ENCODE data around the gene WWOX. TPM values are rescaled to one million over a fixed set of nuclear protein-coding genes. Genes with fewer than 3 reads are reported as not detected.

The WWOX gene
- polyA plus RNA-seq, 3 donors, result 40.3 to 43.7 (median 41.5) TPM

DNA sequence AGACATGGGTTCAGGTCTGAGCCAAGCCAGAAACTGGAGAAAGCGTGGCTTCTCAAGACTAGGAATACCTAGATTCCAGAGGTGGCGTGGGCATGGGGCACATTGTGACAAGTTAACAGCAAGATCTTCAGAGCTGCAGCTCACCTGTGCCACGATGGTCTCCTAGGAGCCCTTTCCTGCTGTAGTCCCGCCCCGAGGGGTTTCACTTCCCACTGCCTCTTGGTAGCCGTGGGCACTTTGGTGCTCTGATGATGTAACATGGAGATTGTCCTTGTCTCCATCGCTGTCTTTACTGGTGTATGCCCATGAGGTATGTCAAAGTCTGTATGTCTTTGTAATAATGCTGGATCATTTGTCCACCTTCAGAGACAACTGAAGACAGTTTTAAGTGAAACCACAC is 89.7 kb downstream of the WWOX start:
- no peak for DNase-seq (ENCODE audit: low read depth in 3 of 3, low spot score in 2 of 3)

DNA sequence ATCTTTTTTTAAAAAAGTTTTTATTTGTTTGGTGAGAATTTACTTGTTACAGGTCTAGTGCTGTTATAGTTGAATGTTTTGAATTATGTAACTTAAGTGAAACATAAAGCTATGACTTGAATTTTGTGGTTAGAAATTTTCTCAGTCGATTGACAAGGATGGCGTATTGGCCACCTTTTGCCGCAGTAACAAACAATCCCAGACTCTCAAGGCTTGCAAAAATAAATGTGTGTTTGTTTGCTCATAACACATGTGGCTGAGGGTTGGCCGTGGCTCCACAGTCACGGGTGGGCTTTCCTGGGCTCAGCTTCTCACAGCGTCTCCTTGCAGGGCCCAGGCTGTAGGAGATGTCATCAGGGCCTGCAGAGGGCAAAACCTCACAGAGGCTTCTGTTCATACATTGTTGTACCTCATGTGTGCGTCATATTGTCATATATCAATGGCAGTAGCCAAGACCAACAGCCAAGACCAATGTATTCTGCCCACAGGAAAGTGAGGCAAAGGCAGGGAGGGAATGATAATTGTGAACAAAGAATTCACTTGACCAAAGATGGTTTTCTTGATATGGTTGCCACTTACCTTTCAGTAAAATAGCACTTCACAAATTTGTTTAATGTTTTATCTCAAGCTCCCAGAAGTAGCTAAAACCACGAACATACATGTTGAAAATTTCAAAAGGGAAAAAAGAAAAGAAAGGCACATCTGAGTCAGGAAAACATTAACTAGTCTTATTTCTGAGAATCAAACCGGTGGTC is 93.5 kb downstream of the WWOX start:
- DNase-seq (ENCODE audit: low read depth in 3 of 3, low spot score in 2 of 3), result no peak

DNA sequence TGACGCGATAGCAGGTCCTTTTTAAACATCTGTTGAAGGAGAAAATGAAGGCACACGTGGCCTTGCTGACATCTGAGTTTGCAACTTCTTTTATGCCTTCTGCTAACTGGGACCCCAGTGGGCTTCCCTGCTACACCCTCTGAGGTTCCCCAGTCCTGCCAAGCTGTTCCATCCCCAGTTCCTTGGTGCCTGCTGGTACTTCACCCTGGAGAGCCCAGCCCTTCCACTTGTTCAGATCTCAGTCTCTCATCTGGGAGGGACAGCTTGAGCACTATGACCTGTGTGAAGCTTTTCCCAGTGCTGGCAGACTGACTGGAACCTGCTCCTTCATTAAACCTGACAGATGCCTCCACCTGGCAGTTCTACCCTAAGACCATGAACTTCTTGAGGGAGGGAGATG is 95.5 kb downstream of the WWOX start:
- no peak for DNase-seq (ENCODE audit: low read depth in 3 of 3, low spot score in 2 of 3)

DNA sequence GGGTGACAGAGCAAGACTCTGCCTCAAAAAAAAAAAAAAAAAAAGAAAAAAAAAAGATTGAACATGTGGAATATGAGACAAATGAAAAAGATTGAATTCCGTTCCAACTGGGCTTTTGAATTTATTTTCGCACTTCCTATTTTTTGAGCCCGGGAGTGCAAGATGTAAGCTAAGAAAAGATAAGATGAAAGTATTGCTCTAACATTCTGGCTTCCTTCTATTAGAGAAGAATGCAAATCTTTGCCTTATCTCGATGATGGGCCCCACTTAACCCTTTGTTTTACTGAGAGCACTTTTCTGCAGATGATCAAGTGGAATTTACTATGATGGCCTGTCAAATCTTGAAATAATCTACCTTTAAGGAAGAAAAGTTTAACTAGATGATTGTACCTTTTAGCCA is 96.3 kb downstream of the WWOX start:
- DNase-seq (ENCODE audit: low read depth in 3 of 3, low spot score in 2 of 3), result no peak

DNA sequence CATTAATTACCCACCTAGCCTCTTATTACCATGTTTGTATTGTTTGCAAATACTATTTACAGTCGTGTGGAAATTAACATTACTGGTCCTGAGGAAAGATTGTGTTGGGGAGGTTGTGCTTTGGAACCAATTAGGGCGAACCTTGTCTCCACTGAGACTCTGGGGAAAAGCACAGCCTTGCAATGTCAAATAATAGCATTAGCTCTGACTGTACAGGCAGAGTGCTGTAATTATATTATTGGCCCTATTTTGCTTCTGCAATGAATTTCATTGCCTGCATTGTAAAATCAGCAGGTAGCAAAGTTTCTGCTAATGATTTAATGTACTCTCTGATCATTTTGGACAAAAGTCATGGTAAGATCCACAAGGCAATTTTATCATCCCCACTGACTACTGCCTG is 97.0 kb downstream of the WWOX start:
- DNase-seq (ENCODE audit: low read depth in 3 of 3, low spot score in 2 of 3), result no peak

DNA sequence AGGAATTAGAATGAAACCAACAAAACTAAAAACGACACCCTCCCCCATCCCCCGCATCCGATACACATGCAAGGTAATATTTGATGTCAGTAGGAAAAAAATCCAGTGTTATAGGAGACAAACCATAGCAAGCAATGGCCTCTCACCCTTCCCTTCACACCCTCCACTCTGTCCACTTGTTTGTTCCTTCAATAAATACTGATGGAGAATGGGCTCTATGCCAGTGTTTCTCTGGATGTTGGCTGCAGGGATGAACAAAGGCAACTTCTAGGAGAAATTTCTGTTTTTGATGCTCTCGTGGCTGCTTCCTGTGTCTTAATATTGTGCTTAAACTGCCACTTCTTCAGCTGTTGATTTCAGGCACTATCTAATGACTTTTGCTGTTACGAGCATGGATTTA is 98.8 kb downstream of the WWOX start:
- DNase-seq (ENCODE audit: low read depth in 3 of 3, low spot score in 2 of 3), result no peak

DNA sequence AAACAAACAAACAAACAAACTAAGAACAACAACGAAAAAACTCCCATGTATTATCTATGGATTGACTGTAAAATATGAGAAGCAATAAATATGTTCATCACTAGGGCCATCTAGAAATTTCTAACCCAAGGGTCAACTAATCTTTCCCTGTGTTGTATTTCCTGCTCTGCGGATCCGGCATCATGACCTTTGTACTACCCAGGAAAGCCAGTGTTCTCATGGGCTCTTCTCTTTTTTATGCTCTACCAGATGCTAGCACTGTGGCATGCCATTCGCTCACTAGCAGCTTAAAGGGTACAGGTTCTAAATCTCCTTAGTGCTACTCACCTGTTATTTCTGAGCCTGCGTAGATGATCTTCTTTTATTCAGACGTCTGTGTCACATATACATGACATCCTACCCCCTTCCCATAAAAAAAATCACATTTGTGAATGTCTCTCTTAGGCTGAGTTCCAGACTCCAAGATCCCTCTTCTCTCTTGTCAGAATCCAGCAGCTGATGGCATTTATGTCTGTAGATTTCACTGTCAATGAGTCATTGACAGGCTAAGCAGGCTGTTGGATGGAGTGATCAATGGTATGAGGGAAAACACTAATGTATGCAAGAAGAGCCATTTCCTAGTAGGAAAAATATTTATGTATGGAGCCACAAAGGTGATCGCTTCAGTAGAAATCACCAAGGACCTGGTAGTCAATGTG is 100.0 kb downstream of the WWOX start:
- DNase-seq (ENCODE audit: low read depth in 3 of 3, low spot score in 2 of 3), result no peak

DNA sequence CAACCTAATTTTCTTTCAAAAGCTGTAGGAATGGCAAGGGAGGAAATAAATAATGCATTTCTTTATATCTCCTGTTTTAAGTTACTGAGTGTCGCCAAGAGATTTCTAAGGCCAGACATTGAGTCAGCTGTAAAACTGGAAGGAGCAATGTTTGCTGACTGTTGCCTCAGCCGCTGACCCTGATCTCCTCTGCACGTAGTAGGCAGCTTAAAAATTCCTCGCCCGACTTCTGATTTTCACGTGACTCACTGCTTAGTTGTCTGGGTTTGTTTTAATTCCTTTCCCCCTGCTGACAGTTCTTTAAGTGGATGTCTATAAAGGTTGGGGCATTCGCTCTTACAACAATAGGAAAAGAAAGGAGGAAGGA is 100.6 kb downstream of the WWOX start:
- no peak for DNase-seq (ENCODE audit: low read depth in 3 of 3, low spot score in 2 of 3)

DNA sequence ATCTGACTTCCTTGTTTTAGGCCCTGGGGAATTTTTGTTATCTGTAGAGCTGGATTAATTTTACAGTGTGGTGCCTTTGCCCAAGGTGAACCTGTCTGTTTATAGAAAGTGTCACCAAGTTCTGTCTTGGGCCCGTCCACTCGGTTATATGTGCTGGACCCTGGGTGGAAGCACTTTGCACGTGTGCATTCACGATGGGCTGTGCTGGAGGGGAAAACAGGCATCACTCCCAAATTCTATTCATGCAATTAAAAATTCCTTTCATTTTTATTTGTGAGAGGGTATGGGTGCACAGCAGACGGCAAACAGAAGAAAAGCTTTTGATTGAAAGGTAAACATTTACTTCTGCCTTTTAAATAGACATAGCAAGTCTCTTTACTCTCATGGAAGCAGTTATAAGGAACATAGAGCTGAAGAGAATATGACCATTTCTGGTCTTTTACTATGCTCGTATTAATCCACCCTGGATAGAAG is 101.2 kb downstream of the WWOX start:
- no peak for DNase-seq (ENCODE audit: low read depth in 3 of 3, low spot score in 2 of 3)

DNA sequence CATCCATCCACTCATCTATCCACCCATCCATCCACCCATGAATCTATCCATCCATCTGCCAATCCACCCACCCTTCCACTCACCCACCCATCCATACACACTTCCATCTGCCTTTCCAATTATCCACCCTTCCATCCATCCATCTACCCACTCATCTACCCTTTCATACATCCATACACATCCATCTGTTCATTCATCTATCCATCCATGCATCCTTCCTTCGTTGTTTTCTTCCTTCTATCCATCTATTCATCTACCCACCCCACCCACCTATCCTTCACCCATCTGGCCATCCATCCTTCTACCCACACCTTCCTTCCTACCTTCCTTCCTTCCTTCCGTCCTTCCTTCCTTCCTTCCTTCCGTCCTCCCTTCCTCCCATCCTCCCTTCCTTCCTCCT is 106.1 kb downstream of the WWOX start:
- no peak for DNase-seq (ENCODE audit: low read depth in 3 of 3, low spot score in 2 of 3)

DNA sequence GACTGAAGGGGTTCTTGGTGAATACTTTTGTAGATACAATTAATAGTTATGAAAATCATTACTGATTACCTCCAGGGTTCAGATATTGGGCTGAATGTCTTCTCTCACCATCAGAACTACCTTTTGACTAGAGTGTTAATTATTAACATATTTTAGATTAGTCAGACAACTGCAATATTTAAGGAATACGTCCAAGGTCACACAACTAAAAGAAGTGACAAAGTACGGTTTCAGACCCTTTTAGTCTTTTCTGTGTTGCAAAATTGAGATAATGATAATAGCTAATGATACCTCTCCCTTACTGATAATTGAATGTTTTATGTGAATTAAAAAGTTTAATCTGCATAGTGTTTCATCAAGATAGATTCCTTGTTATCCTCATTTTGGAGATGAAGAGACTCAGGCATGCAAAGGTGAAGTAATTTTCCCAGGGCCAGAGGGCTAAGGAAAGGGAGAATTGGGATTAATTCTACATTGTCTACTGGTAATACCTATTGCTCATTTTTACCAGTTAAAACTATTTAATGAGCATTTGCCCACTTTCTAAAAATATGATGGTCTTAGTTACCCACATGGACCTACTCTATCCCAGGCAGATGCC is 107.3 kb downstream of the WWOX start:
- no peak for DNase-seq (ENCODE audit: low read depth in 3 of 3, low spot score in 2 of 3)

DNA sequence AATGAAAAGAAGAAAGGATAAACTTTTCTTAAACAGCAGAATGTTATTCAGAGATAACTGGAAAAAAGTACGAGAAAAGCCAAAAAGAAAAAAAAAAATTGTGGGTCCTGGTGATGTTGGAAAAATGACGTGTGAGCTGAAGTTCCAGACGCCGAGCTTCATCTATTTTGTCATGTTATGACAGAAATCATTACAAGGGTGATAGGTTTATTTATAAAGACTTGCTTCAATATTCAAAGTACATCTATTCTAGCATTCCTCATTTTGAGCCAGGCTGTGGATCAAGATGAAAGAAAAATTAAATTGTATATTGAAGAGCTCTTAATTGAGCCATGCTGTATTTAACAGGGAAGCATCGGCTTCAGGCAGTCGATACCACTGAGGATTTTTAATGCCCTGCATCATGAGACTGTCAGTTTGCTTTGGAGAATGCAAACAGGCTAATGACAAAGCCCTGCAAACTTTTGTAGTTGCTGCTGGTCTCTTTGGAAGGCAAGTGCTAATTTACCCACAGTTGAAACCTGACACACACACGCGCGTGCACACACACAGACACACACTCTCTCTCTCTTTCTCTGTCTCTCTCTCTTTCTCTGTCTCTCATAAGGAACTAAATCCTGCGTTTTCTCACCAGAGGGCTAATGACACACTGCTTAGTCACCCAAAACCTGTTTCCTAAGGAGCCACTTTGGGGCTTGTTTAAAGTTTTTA is 110.7 kb downstream of the WWOX start:
- DNase-seq (ENCODE audit: low read depth in 3 of 3, low spot score in 2 of 3), result no peak

DNA sequence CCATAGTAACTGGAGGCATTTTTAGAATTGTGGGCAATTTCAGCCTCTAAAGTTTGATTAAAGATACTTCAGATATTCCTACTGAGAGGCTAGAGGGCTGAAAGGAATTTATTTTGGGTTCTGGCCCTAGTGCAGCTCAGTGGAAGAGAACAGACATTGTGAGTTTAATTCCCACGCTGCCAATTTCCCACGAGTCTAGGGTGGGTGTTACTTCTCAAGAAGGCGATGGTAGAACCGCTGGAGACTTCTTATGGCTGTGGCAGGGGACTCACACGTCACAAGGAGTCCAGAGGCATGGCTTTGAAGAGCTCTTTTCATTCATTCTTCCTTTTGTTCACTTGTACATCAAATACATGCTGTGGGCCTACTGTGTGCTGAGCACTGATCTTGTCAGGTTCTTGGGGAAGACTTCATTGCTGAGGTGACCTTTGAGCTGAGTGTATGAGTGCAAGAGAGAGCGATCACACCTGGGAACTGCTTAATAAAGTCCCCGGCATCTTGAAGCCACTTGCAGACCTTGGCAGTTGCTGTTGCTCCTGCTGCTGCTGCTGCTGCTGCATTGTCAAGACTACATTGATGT is 111.7 kb downstream of the WWOX start:
- DNase-seq (ENCODE audit: low read depth in 3 of 3, low spot score in 2 of 3), result no peak

DNA sequence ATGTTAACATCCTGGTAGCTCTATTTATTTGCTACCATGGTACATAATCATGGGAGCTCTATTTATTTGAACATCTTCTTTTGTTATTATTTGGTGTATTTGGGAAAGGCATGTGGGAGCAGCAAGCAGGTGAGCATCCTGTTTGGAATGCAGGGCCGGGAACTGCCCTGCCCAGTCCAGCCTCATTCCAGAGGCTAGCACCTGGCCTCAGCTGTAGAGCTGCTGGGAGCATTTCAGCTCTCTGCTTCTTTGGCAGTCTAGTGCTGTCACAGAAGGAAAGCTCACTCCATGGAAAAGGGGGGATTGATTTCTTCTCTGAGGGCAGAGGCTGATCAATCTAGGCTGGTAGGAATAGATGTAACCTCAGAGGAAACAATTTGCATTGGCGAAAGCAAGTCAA is 112.5 kb downstream of the WWOX start:
- DNase-seq (ENCODE audit: low read depth in 3 of 3, low spot score in 2 of 3), result no peak

DNA sequence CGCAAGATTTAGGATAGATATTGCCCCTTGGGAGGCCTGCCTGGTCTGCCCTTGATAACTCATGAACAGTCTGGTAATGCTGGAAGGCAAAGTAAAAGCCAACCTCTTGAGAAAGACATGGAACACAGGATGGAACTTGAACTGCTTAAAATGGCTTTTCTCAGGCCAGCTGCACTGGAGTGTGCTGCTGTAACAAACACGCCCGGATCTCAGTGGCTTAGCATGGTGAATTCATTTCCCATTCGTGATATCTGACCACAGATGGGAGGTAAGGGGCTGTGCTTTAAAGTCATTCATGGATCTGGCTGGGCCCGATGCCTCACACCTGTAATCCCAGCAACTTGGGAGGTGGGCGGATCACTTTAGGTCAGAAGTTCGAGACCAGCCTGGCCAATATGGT is 113.2 kb downstream of the WWOX start:
- DNase-seq (ENCODE audit: low read depth in 3 of 3, low spot score in 2 of 3), result no peak

DNA sequence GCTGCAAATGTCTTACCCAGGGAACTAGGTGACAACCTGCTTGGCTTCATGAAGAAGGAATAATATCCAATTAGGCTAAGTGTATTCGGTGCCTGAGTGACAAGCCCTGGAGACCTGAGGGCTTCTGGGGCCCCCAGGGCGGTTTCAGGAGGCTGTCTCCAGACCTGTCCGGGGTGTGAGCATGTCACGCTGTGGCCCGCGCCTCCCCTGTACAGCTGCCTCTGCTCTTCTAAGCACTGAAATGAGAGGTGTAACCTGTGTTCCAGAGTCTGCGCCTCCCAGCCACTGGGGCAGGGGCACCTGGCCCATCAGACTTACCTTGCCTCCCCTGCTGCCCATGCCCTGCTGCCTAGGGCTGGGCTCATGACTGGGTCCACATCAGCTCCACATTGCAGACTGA is 114.3 kb downstream of the WWOX start:
- no peak for DNase-seq (ENCODE audit: low read depth in 3 of 3, low spot score in 2 of 3)

DNA sequence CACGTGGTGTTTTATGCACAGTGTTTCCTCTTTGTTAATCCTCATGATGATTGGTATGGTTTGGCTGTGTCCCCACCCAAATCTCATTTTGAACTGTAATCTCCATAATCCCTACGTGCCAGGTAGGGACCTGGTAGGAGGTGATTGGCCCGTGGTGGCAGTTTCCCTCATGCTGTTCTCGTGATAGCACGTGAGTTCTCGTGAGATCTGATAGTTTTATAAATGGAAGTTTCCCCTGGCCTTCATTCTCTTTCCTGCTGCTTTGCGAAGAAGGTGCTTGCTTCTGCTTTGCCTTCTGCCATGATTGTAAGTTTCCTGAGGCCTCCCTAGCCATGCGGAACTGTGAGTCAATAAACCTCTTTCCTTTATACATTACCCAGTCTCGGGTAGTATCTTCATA is 115.8 kb downstream of the WWOX start:
- no peak for DNase-seq (ENCODE audit: low read depth in 3 of 3, low spot score in 2 of 3)

DNA sequence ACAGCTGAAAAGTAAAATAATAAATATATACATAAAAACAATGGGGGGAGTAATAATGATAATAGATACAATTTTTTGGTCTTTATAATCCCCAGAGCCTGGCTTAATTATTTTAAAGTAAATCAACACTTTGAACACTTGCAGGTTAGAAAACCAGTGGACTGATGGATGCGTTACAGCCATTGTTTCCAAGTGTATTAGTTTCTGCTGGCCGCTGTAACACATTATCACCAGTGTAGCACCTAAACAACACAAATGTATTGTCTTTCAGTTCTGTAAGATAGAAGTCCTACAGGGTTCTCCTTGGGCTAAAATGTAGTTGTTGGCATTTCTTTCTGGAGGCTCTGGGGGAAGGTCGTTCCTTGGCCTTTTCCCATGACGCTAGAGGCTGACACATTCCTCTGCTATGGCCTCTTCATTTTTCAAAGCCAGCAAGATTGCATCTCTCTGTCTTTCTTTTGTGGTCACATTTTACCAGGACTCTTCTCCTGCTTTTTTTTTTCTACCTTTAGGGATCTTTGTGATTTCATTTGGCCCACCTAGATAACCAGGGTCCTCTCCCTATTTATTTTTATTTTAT is 116.8 kb downstream of the WWOX start:
- DNase-seq (ENCODE audit: low read depth in 3 of 3, low spot score in 2 of 3), result no peak

DNA sequence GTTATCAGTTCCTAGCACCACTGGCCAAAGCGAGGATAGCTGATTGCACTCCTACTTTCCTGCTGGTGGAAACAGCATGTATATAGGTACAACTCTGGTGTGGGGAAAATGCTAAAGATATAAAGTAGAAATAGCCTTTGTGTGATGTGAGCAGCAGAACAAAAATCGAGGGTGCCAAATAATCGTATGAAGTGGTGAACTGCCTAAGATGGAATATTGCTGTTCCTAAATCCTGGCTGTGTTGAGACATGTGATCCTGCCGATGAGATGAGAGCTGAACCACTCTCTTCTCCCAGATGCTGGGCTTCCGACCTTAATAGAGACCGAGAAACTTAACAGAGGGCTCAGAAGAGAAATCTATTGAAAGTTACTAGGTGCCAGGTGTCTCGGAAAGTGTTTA is 117.8 kb downstream of the WWOX start:
- no peak for DNase-seq (ENCODE audit: low read depth in 3 of 3, low spot score in 2 of 3)

DNA sequence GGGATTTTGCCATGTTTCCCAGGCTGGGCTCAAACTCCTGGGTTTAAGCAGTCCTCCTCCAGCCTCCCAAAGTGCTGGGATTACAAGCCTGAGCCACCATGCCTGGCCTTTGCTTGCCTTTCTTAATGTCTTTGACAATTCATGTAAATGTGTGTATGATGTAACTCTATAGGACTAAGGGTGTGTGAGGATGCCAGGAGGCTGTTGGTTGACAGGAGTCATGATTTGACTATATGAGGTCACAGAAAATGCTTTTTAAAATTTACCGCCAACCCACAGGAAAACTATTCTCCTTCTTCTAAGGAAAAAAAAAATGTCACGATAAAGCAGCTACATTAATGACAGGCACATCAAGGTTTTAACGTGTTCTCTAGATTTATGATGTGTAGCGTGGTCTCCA is 118.8 kb downstream of the WWOX start:
- no peak for DNase-seq (ENCODE audit: low read depth in 3 of 3, low spot score in 2 of 3)

All from right renal cortex interstitium (tissue), 3 donors.